NT2/D1 (cell line): Measurements from ENCODE around the gene FAM184A.

Experiments used
- DNase-seq: peaks from one replicate; pipeline ENCODE4 v3.0.0-alpha.2; 2011; ENCODE audit warnings: low read depth, low spot score
- H3K27me3 ChIP-seq: 2 replicates; pipeline ENCODE4 v1.6.0; 2011; ENCODE audit warnings: mild to moderate bottlenecking; ENCODE audit not compliant: insufficient read length, insufficient read depth
- H3K36me3 ChIP-seq: 2 replicates; pipeline ENCODE4 v1.6.1; 2011; ENCODE audit warnings: mild to moderate bottlenecking, low read length, mixed read lengths; ENCODE audit not compliant: insufficient read depth, insufficient read length
- H3K4me1 ChIP-seq: 2 replicates; pipeline ENCODE4 v1.5.1; 2011; ENCODE audit not compliant: insufficient read depth, insufficient read length
- H3K4me3 ChIP-seq: 2 replicates; pipeline ENCODE4 v1.5.1; 2011; ENCODE audit warnings: low read depth; ENCODE audit not compliant: insufficient read length
- H3K9ac ChIP-seq: 2 replicates; pipeline ENCODE4 v1.6.0; 2011; ENCODE audit warnings: low read depth; ENCODE audit not compliant: insufficient read length
- H3K9me3 ChIP-seq: 2 replicates; pipeline ENCODE4 v1.5.1; 2011; ENCODE audit warnings: mild to moderate bottlenecking, low read length; ENCODE audit not compliant: insufficient read depth
- SUZ12 ChIP-seq: IDR thresholded peaks from 2 replicates; pipeline ENCODE4 v1.6.1; 2011; ENCODE audit not compliant: insufficient read length, insufficient read depth; ENCODE audit errors: extremely low read depth
- YY1 ChIP-seq: IDR thresholded peaks from 2 replicates; pipeline ENCODE4 v1.6.1; 2011; ENCODE audit not compliant: insufficient read length, insufficient read depth
- ZNF274 ChIP-seq: IDR thresholded peaks from 2 replicates; pipeline ENCODE4 v1.6.1; 2011; ENCODE audit warnings: mild to moderate bottlenecking, low read depth, low read length

Gene FAM184A

DNA sequence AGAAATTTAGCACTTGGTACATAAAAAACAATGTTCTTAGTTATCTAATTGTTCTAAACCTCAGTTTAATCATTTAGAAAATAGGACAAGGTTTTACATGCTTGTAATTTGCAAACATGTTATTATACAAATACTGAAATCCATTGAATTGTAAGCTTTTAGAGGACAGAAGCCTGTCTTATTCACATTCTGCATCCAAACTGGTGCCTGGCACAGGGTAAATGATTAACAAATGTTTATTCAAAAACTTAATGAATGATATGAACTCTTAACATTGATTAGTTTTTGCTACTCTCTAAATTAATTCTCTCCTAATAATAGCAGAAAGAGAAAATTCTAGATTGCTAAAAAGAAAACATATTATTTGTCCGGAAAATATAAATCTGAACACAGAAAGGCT, 85.1 kb downstream of the FAM184A start:
- Histone ChIP-seq H3K9ac (no peak overlapping the region), H3K4me1 (no peaks in the 10 kb centered on the region), H3K9me3 (no peaks in the 10 kb centered on the region), H3K4me3 (no peak overlapping the region), H3K36me3 (no peaks in the 10 kb centered on the region), H3K27me3 (no peaks in the 10 kb centered on the region)
- no peak for DNase-seq
- TF ChIP-seq YY1 (no peak), SUZ12 (no peak), ZNF274 (no peak)

DNA sequence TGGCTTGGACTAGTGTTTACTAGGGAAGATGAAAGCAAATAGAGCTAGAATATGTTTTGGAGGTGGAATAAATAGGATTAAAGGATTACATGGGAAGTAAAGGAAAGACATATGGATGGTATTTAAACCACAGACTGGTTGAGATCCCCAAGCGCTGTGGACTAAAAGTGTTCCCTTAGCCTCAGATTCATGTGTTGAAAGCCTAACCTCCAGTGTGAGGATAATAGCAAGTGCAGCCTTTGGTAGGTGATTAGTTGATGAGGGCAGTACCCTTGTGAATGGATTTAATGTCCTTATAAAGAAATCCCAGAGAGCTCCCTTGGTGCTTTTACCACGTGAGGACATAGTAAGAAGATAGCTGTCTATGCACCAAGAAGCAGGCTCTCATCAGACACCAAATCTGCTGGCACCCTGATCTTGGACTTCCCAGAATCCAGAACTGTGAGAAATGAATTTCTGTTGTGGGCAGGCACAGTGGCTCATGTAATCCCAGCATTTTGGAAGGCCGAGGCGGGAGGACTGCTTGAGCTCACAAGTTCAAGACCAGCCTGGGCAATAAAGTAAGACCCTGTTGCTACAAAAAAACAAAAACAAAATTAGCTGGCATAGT, 86.2 kb downstream of the FAM184A start:
- Histone ChIP-seq H3K4me3 (no peak overlapping the region), H3K9ac (no peak overlapping the region), H3K9me3 (no peaks in the 10 kb centered on the region), H3K36me3 (no peaks in the 10 kb centered on the region), H3K27me3 (no peaks in the 10 kb centered on the region), H3K4me1 (no peaks in the 10 kb centered on the region)
- DNase-seq = no peak
- no peak for TF ChIP-seq SUZ12
- no peak for TF ChIP-seq YY1
- no peak for TF ChIP-seq ZNF274

GRCh38 chr6:118986312-118986711, 92.2 kb downstream of the FAM184A start:
- H3K9me3 ChIP-seq = no peaks in the 10 kb centered on the region
- H3K4me1 ChIP-seq = no peaks in the 10 kb centered on the region
- no peaks in the 10 kb centered on the region for H3K27me3 ChIP-seq
- no peak overlapping the region for H3K9ac ChIP-seq
- TF ChIP-seq YY1 (no peak), ZNF274 (no peak), SUZ12 (no peak)
- no peak overlapping the region for H3K4me3 ChIP-seq
- no peaks in the 10 kb centered on the region for H3K36me3 ChIP-seq
- no peak for DNase-seq

- H3K9me3 ChIP-seq = no peaks in the 10 kb centered on the region
- no peaks in the 10 kb centered on the region for H3K27me3 ChIP-seq
- no peaks in the 10 kb centered on the region for H3K36me3 ChIP-seq
- no peak for TF ChIP-seq ZNF274
- no peak for TF ChIP-seq SUZ12
- no peak for TF ChIP-seq YY1
- no peak overlapping the region for H3K9ac ChIP-seq
- H3K4me3 ChIP-seq = no peak overlapping the region
- no peaks in the 10 kb centered on the region for H3K4me1 ChIP-seq
- no peak for DNase-seq
These were observed 93.2 kb downstream of the FAM184A start for GRCh38 chr6:118985123-118985830.

DNA sequence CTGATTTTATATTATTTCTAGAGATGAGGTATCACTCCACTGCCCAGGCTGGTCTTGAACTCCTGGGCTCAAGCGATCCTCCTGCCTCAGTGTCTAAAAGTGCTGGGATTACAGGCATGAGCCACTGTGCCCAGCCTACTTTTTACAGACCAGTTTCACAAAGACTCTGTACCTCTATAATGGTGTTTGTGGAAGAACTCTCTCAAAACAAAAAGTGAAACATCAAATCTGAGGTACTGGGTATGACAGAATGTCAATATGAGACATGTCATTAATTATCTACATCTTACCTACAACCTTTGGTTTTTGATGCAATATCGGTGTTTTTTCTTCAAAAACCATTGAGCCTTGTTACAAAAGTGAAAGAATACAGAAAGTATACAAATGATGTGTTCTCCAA, 94.1 kb downstream of the FAM184A start:
- Histone ChIP-seq H3K9me3 (no peaks in the 10 kb centered on the region), H3K4me1 (no peaks in the 10 kb centered on the region), H3K36me3 (no peaks in the 10 kb centered on the region), H3K9ac (no peak overlapping the region), H3K4me3 (no peak overlapping the region), H3K27me3 (no peaks in the 10 kb centered on the region)
- DNase-seq = no peak
- TF ChIP-seq YY1 (no peak), SUZ12 (no peak), ZNF274 (no peak)

DNA sequence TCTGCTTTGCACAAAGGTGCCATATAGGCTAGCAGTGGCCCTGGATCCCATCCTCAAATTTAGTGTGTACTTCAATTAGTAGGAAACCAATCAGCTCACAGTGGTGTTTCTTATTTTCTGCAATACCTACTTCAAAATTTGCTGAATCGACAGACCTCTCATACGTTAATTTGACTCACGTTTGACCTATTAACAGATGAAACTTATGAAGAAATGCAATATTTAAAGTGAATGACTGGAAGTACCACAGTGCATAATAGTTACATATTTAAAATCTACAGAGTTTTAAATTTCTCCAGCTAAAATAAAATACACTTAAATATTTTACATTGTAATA, 95.9 kb downstream of the FAM184A start:
- Histone ChIP-seq H3K4me1 (no peaks in the 10 kb centered on the region), H3K9me3 (no peaks in the 10 kb centered on the region), H3K9ac (no peak overlapping the region), H3K4me3 (no peak overlapping the region), H3K27me3 (no peaks in the 10 kb centered on the region), H3K36me3 (no peaks in the 10 kb centered on the region)
- no peak for DNase-seq
- TF ChIP-seq ZNF274 (no peak), YY1 (no peak), SUZ12 (no peak)

DNA sequence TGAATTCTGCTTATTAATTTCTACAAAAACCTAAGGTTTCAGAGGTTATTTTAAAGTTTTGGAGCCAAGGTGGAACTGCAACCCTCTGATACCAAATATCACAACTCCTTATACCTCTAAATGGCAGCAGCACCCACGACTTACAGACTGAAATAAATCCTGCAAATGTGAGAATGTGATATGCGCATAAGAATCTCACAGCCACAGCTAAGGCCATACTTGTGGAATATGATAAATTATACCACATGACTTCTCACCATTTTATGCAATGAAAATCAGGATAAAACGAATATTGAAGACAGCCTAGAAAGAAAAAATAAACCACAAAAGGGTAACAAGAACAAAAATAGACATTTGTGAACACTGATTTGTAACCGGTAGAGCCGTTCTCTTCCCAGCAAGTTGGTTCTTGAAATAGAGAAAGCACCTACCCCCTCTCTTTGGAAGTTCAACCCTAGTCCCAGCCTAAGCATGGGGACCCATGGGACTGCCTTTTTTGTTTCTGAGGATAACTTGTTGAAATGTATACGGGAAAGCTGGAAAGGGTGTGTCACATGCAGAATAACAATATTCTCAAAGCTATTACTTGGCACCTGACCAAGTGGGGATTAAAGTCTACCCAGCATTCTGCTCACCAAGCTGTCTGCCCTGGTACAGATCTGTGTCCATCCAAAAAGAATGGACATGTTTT, 96.4 kb downstream of the FAM184A start:
- Histone ChIP-seq H3K9me3 (no peaks in the 10 kb centered on the region), H3K4me3 (no peak overlapping the region), H3K9ac (no peak overlapping the region), H3K4me1 (no peaks in the 10 kb centered on the region), H3K27me3 (no peaks in the 10 kb centered on the region), H3K36me3 (no peaks in the 10 kb centered on the region)
- DNase-seq = no peak
- TF ChIP-seq ZNF274 (no peak), YY1 (no peak), SUZ12 (no peak)
